ENCODE results near the gene ARVCF. TPM values are rescaled to one million over a fixed set of nuclear protein-coding genes. Genes with fewer than 3 reads are reported as not detected.
A peak's percentile ranks its signal among the peaks of the same experiment; 100 is the strongest.

The ARVCF gene
- total and polyA plus RNA-seq, 9 of the 15 experiments (the other 6 are each of a cell fraction or from before 2014, with no cell fraction given): 0.03 to 97.4 (median 15.6) TPM

DNA sequence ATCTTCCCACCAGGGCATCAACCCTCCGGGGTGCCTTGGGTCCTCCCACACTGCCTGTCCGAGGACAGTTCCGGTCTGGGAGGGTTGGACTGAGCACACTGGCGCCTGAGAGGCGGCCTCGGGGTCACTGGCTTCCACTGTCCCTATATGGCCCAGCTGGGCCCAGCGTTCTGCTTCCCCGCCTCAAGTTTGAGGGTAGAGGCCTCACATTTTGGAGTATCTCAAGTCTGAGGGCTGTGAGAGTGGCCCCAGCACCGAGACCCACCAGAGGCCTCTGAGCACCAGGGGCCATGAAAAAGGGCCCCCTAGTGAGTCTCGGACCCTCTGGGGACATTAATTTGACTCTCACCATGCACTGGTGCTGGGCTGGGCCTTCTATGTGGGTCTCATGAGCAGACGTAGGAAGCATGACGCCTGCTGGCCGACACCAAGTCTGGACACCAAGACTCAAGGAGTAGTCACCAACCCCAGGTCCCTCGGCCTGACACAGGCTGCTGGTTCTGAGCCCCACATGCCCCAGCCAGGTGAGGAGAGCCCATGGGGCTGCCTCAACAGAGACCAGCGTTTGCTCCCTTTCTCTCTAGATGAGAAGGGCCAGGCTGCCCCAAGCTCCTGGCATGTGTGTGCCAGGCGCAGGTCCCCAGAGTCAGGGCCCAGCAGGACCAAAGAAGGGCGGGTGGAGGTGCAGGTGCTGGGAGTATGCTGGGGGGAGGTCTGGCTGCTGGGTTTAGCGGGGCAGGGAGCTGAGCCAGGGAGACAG lies 27.5 kb downstream of the ARVCF start (continued):
- TF ChIP-seq ZBTB9 (CRISPR knock-in tag; IDR thresholded peaks at IDR 0.05) (0 out of 2 replicates have a peak, but pooled peaks have one; percentile 59), NFE2L1 (tag; IDR thresholded peaks at IDR 0.05; ENCODE audit: borderline replicate concordance, low read depth) (no peak), FOXM1 (IDR thresholded peaks at IDR 0.05; ENCODE audit: low read depth) (no peak), FOXM1 (CRISPR knock-in tag; IDR thresholded peaks at IDR 0.05; ENCODE audit: low read depth) (no peak), POLR2A (conservative IDR thresholded peaks at IDR 0.05) (no peak), ZNF140 (CRISPR knock-in tag; IDR thresholded peaks at IDR 0.05) (no peak), FOXJ2 (tag; IDR thresholded peaks at IDR 0.05) (no peak), E2F8 (IDR thresholded peaks at IDR 0.05; ENCODE audit: low read depth, partially characterized antibody) (no peak), MAZ (CRISPR knock-in tag; conservative IDR thresholded peaks at IDR 0.05 in 1 of 2, IDR thresholded peaks at IDR 0.05 in 1 of 2) (0 out of 4 replicates have a peak, but pooled peaks of 1 of the 2 experiments have one; percentile 38), CBX8 (IDR thresholded peaks at IDR 0.05; ENCODE audit: borderline replicate concordance, extremely low read depth, low read depth, low read length, poor library complexity, severe bottlenecking) (no peak), ZNF239 (CRISPR knock-in tag; IDR thresholded peaks at IDR 0.05) (no peak), FOXA1 (IDR thresholded peaks at IDR 0.05; ENCODE audit: borderline replicate concordance) (no peak), TRIM28 (IDR thresholded peaks at IDR 0.05) (no peak), HDGF (IDR thresholded peaks at IDR 0.05) (peak; percentile 75; the same call in 1 of the 2 replicates), TCFL5 (CRISPR knock-in tag; conservative IDR thresholded peaks at IDR 0.05) (no peak), PHB (CRISPR knock-in tag; IDR thresholded peaks at IDR 0.05) (no peak), ETV6 (IDR thresholded peaks at IDR 0.05; ENCODE audit: borderline replicate concordance in 1 of 2, low read depth in 2 of 2, low read length in 1 of 2) (no peak), ETV6 (CRISPR knock-in tag; IDR thresholded peaks at IDR 0.05; ENCODE audit: borderline replicate concordance) (no peak), DIDO1 (tag; IDR thresholded peaks at IDR 0.05; ENCODE audit: low read depth) (no peak), ESRRA (IDR thresholded peaks at IDR 0.05; ENCODE audit: borderline replicate concordance, low read depth) (peak; percentile 13; the same call in 1 of the 2 replicates), PREB (CRISPR knock-in tag; IDR thresholded peaks at IDR 0.05) (no peak)
- TF ChIP-seq, protein P1, sequence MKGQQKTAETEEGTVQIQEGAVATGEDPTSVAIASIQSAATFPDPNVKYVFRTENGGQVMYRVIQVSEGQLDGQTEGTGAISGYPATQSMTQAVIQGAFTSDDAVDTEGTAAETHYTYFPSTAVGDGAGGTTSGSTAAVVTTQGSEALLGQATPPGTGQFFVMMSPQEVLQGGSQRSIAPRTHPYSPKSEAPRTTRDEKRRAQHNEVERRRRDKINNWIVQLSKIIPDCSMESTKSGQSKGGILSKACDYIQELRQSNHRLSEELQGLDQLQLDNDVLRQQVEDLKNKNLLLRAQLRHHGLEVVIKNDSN (CRISPR knock-in tag; IDR thresholded peaks at IDR 0.05): no peak
- TF ChIP-seq, protein P2, sequence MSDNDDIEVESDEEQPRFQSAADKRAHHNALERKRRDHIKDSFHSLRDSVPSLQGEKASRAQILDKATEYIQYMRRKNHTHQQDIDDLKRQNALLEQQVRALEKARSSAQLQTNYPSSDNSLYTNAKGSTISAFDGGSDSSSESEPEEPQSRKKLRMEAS (CRISPR knock-in tag; IDR thresholded peaks at IDR 0.05): no peak

Measured in K562 (cell line).